IPS-NIHi11 (cell line): Measurements from ENCODE around the gene SCO2.

Experiments
- DNase-seq: peaks from one replicate; pipeline ENCODE4 v3.0.0; 2012; ENCODE audit warnings: mixed read lengths, low spot score

The SCO2 gene

GRCh38 chr22:50532824-50533796 is 7.7 kb upstream of the SCO2 start:
- DNase-seq: no peak

GRCh38 chr22:50531962-50532674 is 6.7 kb upstream of the SCO2 start:
- DNase-seq: peak; percentile 69

GRCh38 chr22:50531546-50531961 is 6.2 kb upstream of the SCO2 start:
- peak; percentile 51 for DNase-seq

GRCh38 chr22:50530877-50531545 is 5.6 kb upstream of the SCO2 start:
- DNase-seq: peak; percentile 77

- peak; percentile 21 for DNase-seq
Observed at GRCh38 chr22:50530580-50530876, 5.1 kb upstream of the SCO2 start.

- no peak for DNase-seq
Observed at GRCh38 chr22:50529897-50530579, 4.6 kb upstream of the SCO2 start, which contains the start of gene TYMP. TYMP (minus strand) TSS chr22:50530012; CDS start chr22:50529709, 303 bp downstream.

- DNase-seq: no peak
Observed at GRCh38 chr22:50529416-50529896, 4.1 kb upstream of the SCO2 start.

- DNase-seq: no peak
Observed at GRCh38 chr22:50528682-50529415, 3.5 kb upstream of the SCO2 start.

GRCh38 chr22:50527921-50528681 is 2.7 kb upstream of the SCO2 start:
- no peak for DNase-seq

- DNase-seq: peak; percentile 71
Observed at GRCh38 chr22:50526834-50527801, 1.7 kb upstream of the SCO2 start.

- peak; percentile 85 for DNase-seq
Observed at GRCh38 chr22:50526108-50526833, 873 bp upstream of the SCO2 start.

- no peak for DNase-seq
Observed at GRCh38 chr22:50525858-50526107, 385 bp upstream of the SCO2 start.

GRCh38 chr22:50524676-50525103 is 708 bp downstream of the SCO2 start:
- no peak for DNase-seq

- DNase-seq: no peak
Observed at GRCh38 chr22:50523806-50524675, 1.4 kb downstream of the SCO2 start.

- DNase-seq: no peak
Observed at GRCh38 chr22:50523458-50523805, 2.0 kb downstream of the SCO2 start.

- no peak for DNase-seq
Observed at GRCh38 chr22:50522806-50523438, 2.5 kb downstream of the SCO2 start.

GRCh38 chr22:50522208-50522805 is 3.1 kb downstream of the SCO2 start:
- no peak for DNase-seq
